ENCODE data around the gene SGF29.
"Not testable (repeated sequence)": the region's sequence is repeated elsewhere in the genome, so short reads cannot be mapped to it uniquely, and the experiment has no call there.

Gene SGF29

GRCh38 chr16:28534542-28535373, 19.0 kb upstream of the SGF29 start:
- ATAC-seq: no peak

- no peak for ATAC-seq
Measured at GRCh38 chr16:28537076-28537475, 16.6 kb upstream of the SGF29 start.

DNA sequence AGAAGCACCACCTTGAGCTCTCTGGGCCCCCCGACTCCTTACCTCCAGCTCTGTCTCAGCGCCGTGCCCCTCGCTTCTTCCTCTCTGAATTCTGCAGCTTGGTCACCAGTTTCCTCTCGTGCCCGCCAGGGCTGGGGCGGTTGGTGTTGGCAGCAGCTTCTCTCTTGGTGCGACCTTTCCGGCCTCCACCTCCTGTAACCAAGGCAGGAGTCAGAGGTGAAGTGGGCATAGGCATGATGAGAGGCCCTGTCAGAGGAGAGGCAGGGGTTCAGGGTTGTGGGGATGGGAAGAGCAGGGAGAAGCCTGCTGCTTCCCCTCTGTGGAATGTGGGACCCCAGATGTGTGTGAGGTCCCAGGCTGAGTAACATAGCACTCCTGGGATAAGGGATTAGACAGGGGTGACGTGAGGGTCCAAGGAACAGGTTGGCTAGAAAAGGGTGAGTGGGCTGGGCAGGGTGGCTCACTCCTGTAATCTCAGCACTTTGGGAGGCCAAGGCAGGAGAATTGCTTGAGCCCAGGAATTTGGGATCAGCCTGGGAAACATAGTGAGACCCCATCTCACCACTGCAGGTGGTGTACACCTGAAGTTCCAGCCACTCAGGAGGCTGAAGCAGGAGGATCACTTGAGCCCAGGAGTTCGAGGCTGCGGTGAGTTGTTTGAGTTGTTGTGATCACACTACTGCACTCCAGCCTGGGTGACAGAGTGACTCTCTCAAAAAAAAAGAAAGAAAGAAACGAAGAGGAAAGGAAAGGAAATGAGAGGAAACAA, 15.6 kb upstream of the SGF29 start:
- ATAC-seq: no peak

DNA sequence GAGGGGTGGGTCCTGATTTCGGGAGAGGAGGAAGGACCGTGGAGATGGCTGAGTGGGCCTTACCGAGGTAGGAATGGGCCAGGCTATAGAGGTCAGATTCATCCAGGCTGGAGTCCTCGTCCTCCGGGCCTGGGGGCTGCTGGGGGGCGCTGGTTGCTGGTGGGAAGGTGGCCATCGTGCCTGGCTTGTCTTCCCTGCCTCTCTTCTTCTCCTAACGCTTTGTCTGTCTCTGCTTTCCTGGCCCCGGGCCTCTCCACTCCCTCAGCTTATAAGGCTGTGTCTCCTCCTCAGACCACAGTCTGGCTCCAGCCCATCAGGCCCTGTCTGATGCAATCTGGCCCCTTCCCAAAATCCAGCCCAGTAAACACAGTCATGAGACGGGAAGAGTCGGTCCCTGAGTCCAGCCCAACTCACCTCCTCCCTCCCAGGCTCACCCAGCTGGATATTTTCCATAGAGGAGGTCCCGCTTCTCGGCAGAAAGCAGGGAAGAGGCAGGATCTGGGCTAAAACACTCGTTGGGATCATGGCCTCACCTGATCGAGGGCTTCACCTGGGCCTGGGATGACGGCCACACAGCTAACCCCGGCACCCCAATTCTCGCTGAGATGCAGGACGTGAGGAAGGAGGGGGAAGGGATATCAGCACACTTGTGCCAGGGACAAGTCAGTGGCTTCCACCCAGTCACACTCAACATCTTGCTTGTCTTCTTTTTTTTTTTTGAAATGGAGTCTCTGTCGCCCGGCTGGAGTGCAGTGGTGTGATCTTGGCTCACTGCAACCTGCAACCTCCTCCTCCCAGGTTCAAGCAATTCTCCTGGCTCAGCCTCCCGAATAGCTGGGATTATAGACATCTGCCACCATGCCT, 14.8 kb upstream of the SGF29 start, which contains the start of gene NUPR1:
NUPR1 (minus strand) TSS at position 242 of the 864 bp plus-strand sequence; CDS start at position 175, 67 bp downstream.
- ATAC-seq: no peak

DNA sequence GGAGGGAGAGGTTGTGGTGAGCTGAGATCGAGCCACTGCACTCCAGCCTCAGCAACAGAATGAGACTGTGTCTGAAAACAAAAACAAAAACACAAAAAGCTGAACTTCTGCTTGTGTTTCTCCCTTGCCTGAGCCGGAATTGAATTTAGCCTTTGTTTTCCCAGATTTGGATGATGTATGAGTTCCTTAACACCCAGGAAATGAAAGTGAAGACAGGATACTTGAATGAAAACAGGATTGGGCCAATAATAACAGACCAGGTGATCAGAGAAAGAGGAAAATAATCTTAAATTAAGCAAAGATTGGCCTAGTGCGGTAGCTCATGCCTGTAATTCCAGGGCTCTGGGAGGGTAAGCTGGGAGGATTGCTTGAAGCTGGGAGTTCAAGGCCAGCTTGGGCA, 13.4 kb upstream of the SGF29 start:
- no peak for ATAC-seq

DNA sequence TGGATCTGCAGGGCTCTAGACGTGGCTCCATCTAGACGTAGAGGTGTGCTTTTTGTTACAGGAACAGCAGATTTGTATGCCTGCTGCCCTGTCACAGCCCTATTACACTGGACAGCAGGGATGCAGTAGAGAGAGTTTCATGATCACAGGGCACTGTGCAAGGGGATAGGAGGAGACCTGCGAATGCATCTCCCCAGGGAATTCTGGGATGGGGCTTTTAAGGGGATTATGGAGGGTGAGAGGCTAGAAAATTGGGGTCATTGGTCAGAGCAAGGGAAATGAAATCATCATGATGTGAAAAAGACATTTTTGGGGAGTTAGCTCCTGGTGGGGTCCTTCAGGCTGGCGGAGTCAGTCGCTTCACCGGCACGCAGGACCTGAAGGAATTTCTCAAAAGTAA, 11.1 kb upstream of the SGF29 start:
- no peak for ATAC-seq

DNA sequence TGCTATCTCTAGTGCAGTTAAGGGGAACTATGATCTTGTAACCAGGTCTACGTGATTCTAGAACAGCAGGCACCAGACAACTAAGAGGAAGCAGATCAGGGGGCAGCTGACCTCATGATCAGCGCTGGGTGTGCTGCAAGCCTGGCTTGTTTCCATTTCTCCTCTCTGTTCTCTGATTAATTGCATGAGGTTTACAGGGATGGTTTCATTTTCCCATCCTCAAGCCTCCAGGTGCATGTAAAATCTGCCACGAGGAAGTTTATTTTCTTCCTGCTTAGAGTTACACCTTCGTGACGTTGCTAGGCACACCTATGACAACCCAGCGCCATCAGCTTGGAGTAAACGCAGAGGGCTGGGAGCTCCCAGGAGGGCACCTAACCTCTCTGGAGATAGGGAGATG, 10.6 kb upstream of the SGF29 start:
- no peak for ATAC-seq

DNA sequence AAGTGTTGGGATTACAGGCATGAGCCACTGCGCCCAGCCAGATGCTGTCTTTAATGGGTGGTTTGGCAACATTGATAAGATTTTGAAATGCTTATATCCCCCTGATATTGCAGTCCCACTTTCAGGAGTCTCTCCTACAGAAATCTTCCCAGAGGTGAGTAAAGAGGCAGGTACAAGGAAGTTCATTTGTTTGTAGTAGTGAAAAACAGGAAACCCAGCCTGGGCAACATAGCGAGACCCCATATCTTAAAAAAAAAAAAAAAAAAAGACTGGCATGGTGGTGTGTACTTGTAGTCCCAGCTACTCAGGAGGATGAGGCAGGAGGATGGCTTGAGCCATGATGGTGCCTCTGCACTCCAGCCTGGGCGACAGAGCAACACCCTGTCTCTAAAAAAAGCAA, 8.7 kb upstream of the SGF29 start:
- ATAC-seq: no peak

GRCh38 chr16:28545964-28546363, 7.8 kb upstream of the SGF29 start:
- not testable (repeated sequence) for ATAC-seq

GRCh38 chr16:28546626-28547025, 7.1 kb upstream of the SGF29 start:
- no peak for ATAC-seq

DNA sequence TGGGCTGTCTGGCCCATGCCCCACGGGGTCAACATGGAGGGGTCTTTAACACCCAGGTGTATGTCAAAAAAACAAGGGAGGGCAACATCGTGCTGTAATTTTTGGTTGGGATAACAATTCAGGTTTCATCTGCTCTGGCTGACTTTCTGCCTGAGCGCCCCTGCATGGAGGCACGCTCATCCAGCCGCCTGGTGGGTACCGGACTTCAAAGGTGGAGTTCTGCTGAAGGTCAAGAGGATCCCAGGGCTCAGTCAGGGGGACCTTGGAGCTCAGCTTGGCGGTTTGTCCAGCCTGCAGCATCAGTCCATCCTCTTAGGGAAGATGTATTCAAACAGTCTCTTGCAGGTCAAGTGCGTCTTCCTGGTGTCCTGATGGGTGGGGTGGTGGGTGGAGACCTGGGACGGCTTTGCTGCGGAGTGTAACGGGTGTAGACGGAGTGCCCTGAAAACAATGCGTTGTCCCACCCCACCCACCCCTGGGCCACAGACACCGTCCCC, 5.4 kb upstream of the SGF29 start:
- ATAC-seq: no peak

- no peak for ATAC-seq
Measured at GRCh38 chr16:28549301-28549899, 4.3 kb upstream of the SGF29 start.

GRCh38 chr16:28554634-28555423, 1.1 kb downstream of the SGF29 start:
- ATAC-seq: no peak

GRCh38 chr16:28555561-28555960, 1.8 kb downstream of the SGF29 start:
- peak in 1 of 2 donors; percentile 40 for ATAC-seq

DNA sequence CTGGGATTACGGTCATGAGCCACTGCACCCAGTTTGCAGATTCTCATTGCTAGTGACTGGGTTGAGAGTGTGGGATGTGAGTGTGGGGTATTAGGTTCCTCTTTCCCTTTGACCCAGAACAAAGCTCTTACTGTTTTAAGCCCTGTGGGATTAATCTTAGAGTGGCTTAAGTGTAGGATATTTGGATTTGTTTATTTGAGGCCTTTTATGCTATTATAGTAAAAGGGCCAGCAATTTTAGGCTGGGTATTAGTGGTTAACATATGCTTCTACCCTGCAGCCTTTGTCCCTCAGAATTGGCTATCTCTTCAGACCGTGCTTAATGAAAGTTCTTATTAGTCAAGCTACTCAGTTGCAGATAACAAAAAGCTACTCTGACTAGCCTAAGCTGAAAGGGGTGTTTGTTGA, 3.2 kb downstream of the SGF29 start:
- no peak for ATAC-seq

DNA sequence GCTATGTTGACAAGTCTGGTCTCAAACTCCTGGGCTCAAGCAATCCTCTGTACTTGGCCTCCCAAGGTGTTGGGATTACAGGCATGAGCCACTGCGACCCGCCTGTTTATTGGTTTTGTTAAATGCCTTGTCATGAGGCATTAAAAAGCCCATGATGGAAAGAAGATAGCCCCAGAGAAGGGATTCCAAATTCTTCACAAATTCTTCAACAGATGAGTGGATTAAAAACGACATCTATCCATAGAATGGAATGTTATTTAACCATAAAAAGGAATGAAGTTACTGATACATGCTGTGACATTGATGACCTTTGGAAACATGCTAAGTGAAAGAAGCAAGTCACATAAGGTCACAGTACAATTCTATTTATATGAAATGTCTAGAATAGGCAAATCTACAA, 4.7 kb downstream of the SGF29 start:
- no peak for ATAC-seq

- ATAC-seq: no peak
Measured at GRCh38 chr16:28561557-28562187, 8.0 kb downstream of the SGF29 start.

DNA sequence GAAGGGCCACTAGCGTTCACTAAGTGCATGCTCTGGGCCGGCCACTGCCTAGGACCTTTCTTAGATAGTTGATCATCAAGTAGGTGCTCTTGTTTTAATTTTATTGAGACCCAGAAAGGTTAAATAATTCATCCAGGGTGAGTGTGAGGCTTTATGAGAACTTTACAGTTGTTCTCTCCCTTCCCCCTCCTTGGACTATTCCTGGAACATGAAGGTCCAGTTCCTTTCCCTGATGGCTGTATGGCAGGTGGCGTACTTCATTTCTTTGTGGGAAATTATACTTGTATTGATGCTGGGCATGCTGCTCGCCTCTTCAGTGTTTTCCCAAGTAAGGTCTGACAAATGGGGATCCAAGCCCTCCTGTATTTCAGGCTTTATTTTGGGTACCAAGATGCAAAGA, 8.5 kb downstream of the SGF29 start:
- ATAC-seq: no peak

GRCh38 chr16:28563218-28563617, 9.5 kb downstream of the SGF29 start:
- no peak for ATAC-seq

GRCh38 chr16:28566233-28566925, 12.7 kb downstream of the SGF29 start:
- not testable (repeated sequence) for ATAC-seq

Measured in activated CD4-positive, CD25-positive, alpha-beta regulatory T cell treated with anti-CD3 and anti-CD28 coated beads, Interleukin-2, amount 50 U/mL, for 24 hours (primary cell).